BJ (cell line): ENCODE data around the gene SNRNP35. TPM values are rescaled to one million over a fixed set of nuclear protein-coding genes. Genes with fewer than 3 reads are reported as not detected.
"Not testable (repeated sequence)": the region's sequence is repeated elsewhere in the genome, so short reads cannot be mapped to it uniquely, and the experiment has no call there.

Source experiments
- CTCF ChIA-PET: fragments of 350-600 bp; formaldehyde crosslinking; extraction: SDS; loops from one replicate; lab custom pipeline; 2021; ENCODE audit warnings: antibody characterized with exemption, inconsistent platforms; lab: Yijun Ruan, JAX
- POLR2A ChIA-PET: fragments of 300-600 bp; sonication (Branson Sonifier 250); formaldehyde crosslinking; extraction: SDS; loops from one replicate; lab custom pipeline; 2021; ENCODE audit warnings: antibody characterized with exemption; lab: Charles Lee
- DNase-seq: peaks from one replicate; pipeline ENCODE4 v3.0.0-alpha.2; 2011; ENCODE audit warnings: low read depth
- H3K27me3 ChIP-seq: 2 replicates; pipeline ENCODE4 v1.6.0; 2011; ENCODE audit warnings: low read length; ENCODE audit not compliant: control insufficient read depth, insufficient read depth
- H3K36me3 ChIP-seq: 2 replicates; pipeline ENCODE4 v1.5.1; 2011; ENCODE audit warnings: low read length; ENCODE audit not compliant: control insufficient read depth, insufficient read depth
- H3K4me3 ChIP-seq: 2 replicates; pipeline ENCODE4 v1.5.1; 2011; ENCODE audit warnings: low read depth, mild to moderate bottlenecking, control low read depth, low read length
- CTCF ChIP-seq: IDR thresholded peaks from 2 replicates; pipeline ENCODE4 v1.5.1; 2011; ENCODE audit warnings: low read depth, mild to moderate bottlenecking, control low read depth, inconsistent platforms, low read length, moderate library complexity; ENCODE audit not compliant: insufficient read depth
- polyA plus RNA-seq: library from polyadenylated mRNA; depleted of rRNA; stranded (reverse); fragments of >200 nt; gene quantifications from 2 replicates; pipeline ENCODE4 v1.2.3, GENCODE V29; 2011

The SNRNP35 gene
- polyA plus RNA-seq, 1 experiment, result 7.5 TPM

DNA sequence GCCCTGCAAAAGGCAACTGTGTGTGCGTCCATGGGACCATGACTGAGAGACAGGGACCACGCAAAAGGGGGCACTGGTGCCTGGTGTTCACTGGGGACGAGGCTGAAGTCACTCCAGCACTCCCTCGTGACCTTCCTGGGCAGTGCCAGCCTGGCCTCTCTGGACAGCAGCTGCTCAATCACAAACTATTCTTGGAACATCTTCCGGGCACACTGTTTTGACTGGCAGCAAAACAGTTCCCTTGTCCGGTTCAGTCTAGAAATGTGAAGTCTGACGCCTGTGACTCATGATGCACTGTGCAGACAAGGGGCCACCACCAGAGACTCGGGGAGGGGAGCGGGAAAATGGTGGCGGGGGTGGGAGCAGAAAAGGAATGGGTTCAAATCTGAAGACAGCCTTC is 20.8 kb downstream of the SNRNP35 start:
- POLR2A ChIA-PET, result no interaction called here
- no peak overlapping the region for H3K4me3 ChIP-seq
- CTCF ChIA-PET, result no interaction called here

GRCh38 chr12:123479442-123480180 is 21.7 kb downstream of the SNRNP35 start:
- ChIA-PET POLR2A (no interaction called here), CTCF (no interaction called here)
- no peak for DNase-seq
- Histone ChIP-seq H3K36me3 (peaks cover 16% of the 10 kb centered on the region), H3K27me3 (no peaks in the 10 kb centered on the region), H3K4me3 (no peak overlapping the region)
- no peak for TF ChIP-seq CTCF

More for the DNA sequence above, 20.8 kb downstream of the SNRNP35 start:
- Histone ChIP-seq H3K36me3 (peaks cover 16% of the 10 kb centered on the region), H3K27me3 (no peaks in the 10 kb centered on the region)
- no peak for TF ChIP-seq CTCF
- no peak for DNase-seq

DNA sequence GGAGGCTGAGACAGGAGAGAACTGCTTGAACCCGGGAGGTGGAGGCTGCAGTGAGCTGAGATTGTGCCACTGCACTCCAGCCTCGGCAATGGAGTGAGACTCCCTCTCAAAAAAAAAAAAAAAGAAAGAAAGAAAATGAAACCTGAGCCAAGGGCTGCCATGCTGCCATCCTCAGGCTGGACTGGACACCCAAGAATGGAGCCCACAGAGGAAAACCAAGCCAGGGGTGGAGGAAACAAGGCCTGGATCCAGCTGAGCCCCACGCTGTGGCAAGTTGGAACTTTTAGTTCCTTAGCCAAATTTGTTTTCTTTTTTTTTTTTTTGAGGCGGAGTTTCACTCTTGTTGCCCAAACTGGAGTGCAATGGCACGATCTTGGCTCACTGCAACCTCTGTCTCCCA is 23.3 kb downstream of the SNRNP35 start:
- peaks cover 13% of the 10 kb centered on the region for H3K36me3 ChIP-seq
- POLR2A ChIA-PET, CTCF ChIA-PET, H3K4me3 ChIP-seq, DNase-seq, H3K27me3 ChIP-seq: not testable (repeated sequence)

DNA sequence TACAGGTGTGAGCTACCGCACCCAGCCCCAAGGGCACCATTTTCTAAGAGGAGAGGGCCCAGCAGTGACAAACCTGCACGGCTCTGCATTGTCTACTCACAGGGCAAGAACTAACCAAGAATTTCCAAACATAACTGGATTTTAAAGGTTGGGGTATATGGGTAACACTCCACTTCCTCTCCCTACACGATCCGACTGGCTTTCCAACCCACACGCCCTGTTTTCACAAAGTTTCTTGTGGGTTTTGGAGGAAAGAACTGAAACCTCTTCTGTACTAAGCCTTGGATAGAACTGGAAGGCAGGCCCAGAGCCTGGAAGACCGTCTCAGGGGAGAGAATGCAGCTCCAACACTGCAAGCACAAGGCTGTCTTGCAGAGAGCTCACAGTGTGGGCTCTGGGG is 24.9 kb downstream of the SNRNP35 start:
- ChIA-PET POLR2A (no interaction called here), CTCF (interaction anchor here (0.7 kb wide), 1 partner anchor 119 kb away, joined by 4 read pairs; the partner anchor contains the start of gene DDX55)
- H3K4me3 ChIP-seq, result no peak overlapping the region

DNA sequence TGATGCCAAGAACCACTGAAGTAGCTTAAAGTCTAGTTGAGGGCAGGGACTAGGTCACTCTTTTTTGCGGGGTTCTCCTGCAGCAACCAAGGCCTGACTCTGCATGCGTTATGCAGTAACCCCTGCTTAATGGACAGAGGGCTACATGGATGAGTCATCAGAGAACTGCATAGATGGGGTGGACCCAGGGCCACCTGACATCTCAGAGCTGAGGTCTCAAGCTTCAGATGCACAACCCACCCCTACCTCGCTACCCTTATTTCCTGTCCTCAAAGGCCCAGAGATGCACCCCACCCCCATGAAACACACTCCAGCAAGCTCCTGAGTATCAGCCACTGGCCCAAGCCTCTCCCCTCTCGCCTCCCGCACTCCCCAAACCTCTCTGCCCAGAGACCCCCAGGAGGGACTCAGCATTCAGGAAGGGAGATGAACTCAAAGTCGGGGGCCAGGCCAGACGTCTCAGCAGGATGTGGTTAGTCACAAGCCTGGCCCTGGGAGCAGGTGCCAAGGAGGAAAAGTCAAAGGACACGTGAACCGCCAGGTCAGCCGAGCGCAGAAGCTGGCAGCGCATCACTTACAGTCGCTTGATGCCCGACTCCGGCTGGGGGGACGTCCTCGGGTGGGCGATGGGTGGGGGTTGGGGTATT is 25.8 kb downstream of the SNRNP35 start:
- no peak for TF ChIP-seq CTCF
- CTCF ChIA-PET, result no interaction called here
- no peak for DNase-seq
- Histone ChIP-seq H3K36me3 (peaks cover 6% of the 10 kb centered on the region), H3K4me3 (no peak overlapping the region), H3K27me3 (no peaks in the 10 kb centered on the region)
- POLR2A ChIA-PET, result no interaction called here

More for the DNA sequence above, 24.9 kb downstream of the SNRNP35 start:
- no peak for DNase-seq
- Histone ChIP-seq H3K36me3 (peaks cover 10% of the 10 kb centered on the region), H3K27me3 (no peaks in the 10 kb centered on the region)
- TF ChIP-seq CTCF, result no peak
